SK-N-SH (cell line): ENCODE measurements around the gene CELSR1. TPM values are rescaled to one million over a fixed set of nuclear protein-coding genes. Genes with fewer than 3 reads are reported as not detected.

Experiments
- CTCF ChIA-PET: fragments of 300-600, 350-600 bp; formaldehyde crosslinking; extraction: SDS; loops from one replicate; lab custom pipeline; 2021; lab: Yijun Ruan, JAX
- POLR2A ChIA-PET: fragments of 350-600 bp; sonication (Branson Sonifier 250); formaldehyde crosslinking; extraction: SDS; loops from one replicate; lab custom pipeline; 2020; ENCODE audit warnings: antibody characterized with exemption, inconsistent platforms; lab: Yijun Ruan, JAX
- DNase-seq: peaks from one replicate; pipeline ENCODE4 v3.0.0; 2012
- H2AFZ ChIP-seq: fragments of 200-600 bp; sonication (generic); 2 replicates; pipeline ENCODE4 v1.8.1; 2016; ENCODE audit warnings: antibody characterized with exemption, mild to moderate bottlenecking, low read depth
- H3F3A ChIP-seq: fragments of 200-600 bp; sonication (generic); replicated peaks from 2 replicates; pipeline ENCODE3; 2016; ENCODE audit warnings: antibody characterized with exemption, mild to moderate bottlenecking; ENCODE audit not compliant: insufficient read depth
- H3K27ac ChIP-seq, 2 experiments: fragments of 200-500 bp in 1 of 2; fragments of 200-600 bp in 1 of 2; sonication (Bioruptor generic) in 1 of 2; sonication (generic), shearing (Covaris generic) in 1 of 2; 2 replicates each; pipeline versions ENCODE4 v1.5.1 to v1.6.1; 2014 to 2016; ENCODE audit warnings: low read depth in 2 of 2, inconsistent platforms in 1 of 2, low read length in 1 of 2, mild to moderate bottlenecking in 1 of 2, mixed read lengths in 1 of 2
- H3K27me3 ChIP-seq: fragments of 200-600 bp; sonication (generic), shearing (Covaris generic); 2 replicates; pipeline ENCODE4 v1.6.1; 2016; ENCODE audit warnings: mixed run types; ENCODE audit not compliant: insufficient read depth
- H3K36me3 ChIP-seq, 2 experiments: fragments of 200-500 bp in 1 of 2; fragments of 200-600 bp in 1 of 2; sonication (Bioruptor generic) in 1 of 2; sonication (generic) in 1 of 2; replicated peaks in 1 of 2; 2 replicates each; pipeline versions ENCODE3 to v1.5.1; 2014 to 2016; ENCODE audit warnings: low read length in 1 of 2, mild to moderate bottlenecking in 1 of 2; ENCODE audit not compliant: insufficient read depth in 2 of 2, control insufficient read depth in 1 of 2
- H3K4me1 ChIP-seq, 2 experiments: fragments of 200-500 bp in 1 of 2; fragments of 200-600 bp in 1 of 2; sonication (Bioruptor generic) in 1 of 2; sonication (generic), shearing (Covaris generic) in 1 of 2; 2 replicates each; pipeline versions ENCODE4 v1.5.1 to v1.6.1; 2014 to 2016; ENCODE audit warnings: low read depth in 1 of 2, low read length in 1 of 2, mixed run types in 1 of 2; ENCODE audit not compliant: insufficient read depth in 2 of 2, control insufficient read depth in 1 of 2
- H3K4me2 ChIP-seq: fragments of 200-600 bp; sonication (generic), shearing (Covaris generic); 2 replicates; pipeline ENCODE4 v1.6.1; 2017; ENCODE audit warnings: mixed run types
- H3K4me3 ChIP-seq, 2 experiments: fragments of 200-500 bp in 1 of 2; fragments of 200-600 bp in 1 of 2; sonication (Bioruptor generic) in 1 of 2; sonication (generic), shearing (Covaris generic) in 1 of 2; 2 replicates each; pipeline versions ENCODE4 v1.5.1 to v1.8.1; 2014 to 2016; ENCODE audit warnings: low read depth in 2 of 2, inconsistent platforms in 1 of 2, low read length in 1 of 2, mild to moderate bottlenecking in 1 of 2, mixed read lengths in 1 of 2, moderate library complexity in 1 of 2
- H3K79me2 ChIP-seq: fragments of 200-600 bp; sonication (generic); 2 replicates; pipeline ENCODE4 v1.8.1; 2017; ENCODE audit warnings: mild to moderate bottlenecking; ENCODE audit not compliant: insufficient read depth
- H3K9ac ChIP-seq: fragments of 200-600 bp; sonication (generic); 2 replicates; pipeline ENCODE4 v1.6.1; 2017; ENCODE audit warnings: mixed run types
- H3K9me2 ChIP-seq: fragments of 200-600 bp; sonication (generic); 2 replicates; pipeline ENCODE4 v1.6.1; 2017; ENCODE audit warnings: mixed run types
- H3K9me3 ChIP-seq: fragments of 200-600 bp; sonication (generic); 2 replicates; pipeline ENCODE4 v1.6.1; 2017; ENCODE audit warnings: mixed run types, mild to moderate bottlenecking, moderate library complexity
- H4K20me1 ChIP-seq: fragments of 200-600 bp; sonication (generic); 2 replicates; pipeline ENCODE4 v1.6.1; 2017; ENCODE audit warnings: mild to moderate bottlenecking, mixed run types; ENCODE audit not compliant: insufficient read depth
- CHD2 ChIP-seq: fragments of 150-350 bp; IDR thresholded peaks from 2 replicates; pipeline ENCODE4 v1.6.1; 2018; ENCODE audit warnings: low read length; ENCODE audit not compliant: partially characterized antibody
- ELF1 ChIP-seq: IDR thresholded peaks from 2 replicates; pipeline ENCODE4 v1.4.0; 2012
- EZH2phosphoT487 ChIP-seq: fragments of 200-600 bp; sonication (generic); IDR thresholded peaks from 2 replicates; pipeline ENCODE4 v1.6.1; 2017; ENCODE audit warnings: low read depth, mixed run types, mild to moderate bottlenecking, antibody characterized with exemption, moderate library complexity, borderline replicate concordance
- FOXJ3 ChIP-seq: sonication (generic); formaldehyde crosslinking; IDR thresholded peaks from 2 replicates; pipeline ENCODE4 v1.5.1; 2020; ENCODE audit warnings: mild to moderate bottlenecking, missing genetic modification reagents
- FOXM1 ChIP-seq: IDR thresholded peaks from 2 replicates; pipeline ENCODE4 v1.4.0; 2012; ENCODE audit warnings: low read depth, mild to moderate bottlenecking
- GABPA ChIP-seq: IDR thresholded peaks from 2 replicates; pipeline ENCODE4 v1.4.0; 2012; ENCODE audit warnings: low read depth, mild to moderate bottlenecking
- MEF2A ChIP-seq: IDR thresholded peaks from 2 replicates; pipeline ENCODE4 v1.4.0; 2012; ENCODE audit warnings: low read depth, borderline replicate concordance
- NFIC ChIP-seq: IDR thresholded peaks from 2 replicates; pipeline ENCODE4 v1.4.0; 2012; ENCODE audit warnings: borderline replicate concordance
- NRF1 ChIP-seq: IDR thresholded peaks from 2 replicates; pipeline ENCODE4 v1.6.1; 2012; ENCODE audit warnings: low read depth, mild to moderate bottlenecking, low read length
- RCOR1 ChIP-seq: fragments of 150-350 bp; IDR thresholded peaks from 2 replicates; pipeline ENCODE4 v1.6.1; 2017; ENCODE audit warnings: antibody characterized with exemption, low read length
- TAF1 ChIP-seq: IDR thresholded peaks from 2 replicates; pipeline ENCODE4 v1.6.1; 2012; ENCODE audit warnings: low read depth, mild to moderate bottlenecking, low read length, moderate library complexity, borderline replicate concordance
- YY1 ChIP-seq: IDR thresholded peaks from 2 replicates; pipeline ENCODE4 v1.4.0; 2012; ENCODE audit warnings: low read depth, mild to moderate bottlenecking
- WGBS: methylation state at CpG from one replicate; pipeline ENCODE4 v1.1.6; 2017; ENCODE audit warnings: low lambda C conversion rate; 5-methylcytosine and 5-hydroxymethylcytosine counted together
- polyA plus RNA-seq, 3 experiments: library from polyadenylated mRNA; depleted of rRNA; stranded (reverse); fragments of >200 nt; gene quantifications; 2 replicates each; pipeline ENCODE4 v1.2.3, GENCODE V29; 2012
- TF ChIP-seq, protein P1 (sequence below): IDR thresholded peaks from 2 replicates; pipeline ENCODE4 v1.4.0; 2012; ENCODE audit warnings: low read depth
- TF ChIP-seq, protein P2 (sequence below): IDR thresholded peaks from 2 replicates; pipeline ENCODE4 v1.6.1; 2012; ENCODE audit warnings: mild to moderate bottlenecking, low read depth, low read length, moderate library complexity
- TF ChIP-seq, protein P3 (sequence below): fragments of 200-600 bp; sonication (generic); IDR thresholded peaks from 2 replicates; pipeline ENCODE4 v1.6.1; 2017; ENCODE audit warnings: antibody characterized with exemption, mild to moderate bottlenecking, moderate library complexity

Gene CELSR1
- polyA plus RNA-seq, 1 of the 3 experiments (the other 2 are of a cell fraction) = 5.0 TPM

DNA sequence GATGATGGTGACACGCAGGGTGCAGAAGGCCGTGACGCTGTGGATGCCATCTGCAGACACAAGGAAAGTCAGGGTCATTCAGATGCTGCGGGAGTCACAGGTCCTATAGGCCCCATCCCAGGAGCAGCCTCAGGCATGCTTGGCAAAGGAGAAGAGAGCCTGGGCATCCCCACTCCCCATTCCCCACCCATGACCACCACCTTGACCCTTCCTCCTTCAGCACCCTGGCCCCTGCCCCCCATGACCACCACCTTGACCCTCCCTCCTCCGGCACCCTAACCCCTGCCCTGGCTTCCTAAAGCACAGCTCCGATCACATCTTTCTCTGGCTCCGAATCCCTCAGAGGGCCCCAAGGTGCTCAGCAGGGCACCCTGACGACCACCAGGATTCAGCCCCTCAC, 73.1 kb downstream of the CELSR1 start:
- H3K9me3 ChIP-seq = no peaks in the 10 kb centered on the region
- TF ChIP-seq, protein P1, sequence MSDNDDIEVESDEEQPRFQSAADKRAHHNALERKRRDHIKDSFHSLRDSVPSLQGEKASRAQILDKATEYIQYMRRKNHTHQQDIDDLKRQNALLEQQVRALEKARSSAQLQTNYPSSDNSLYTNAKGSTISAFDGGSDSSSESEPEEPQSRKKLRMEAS = no peak
- TF ChIP-seq EZH2phosphoT487 (no peak), RCOR1 (no peak), NFIC (no peak), YY1 (no peak), ELF1 (no peak), NRF1 (no peak), FOXM1 (no peak), FOXJ3 (no peak), GABPA (no peak), CHD2 (no peak), TAF1 (no peak), MEF2A (no peak)
- TF ChIP-seq, protein P2, sequence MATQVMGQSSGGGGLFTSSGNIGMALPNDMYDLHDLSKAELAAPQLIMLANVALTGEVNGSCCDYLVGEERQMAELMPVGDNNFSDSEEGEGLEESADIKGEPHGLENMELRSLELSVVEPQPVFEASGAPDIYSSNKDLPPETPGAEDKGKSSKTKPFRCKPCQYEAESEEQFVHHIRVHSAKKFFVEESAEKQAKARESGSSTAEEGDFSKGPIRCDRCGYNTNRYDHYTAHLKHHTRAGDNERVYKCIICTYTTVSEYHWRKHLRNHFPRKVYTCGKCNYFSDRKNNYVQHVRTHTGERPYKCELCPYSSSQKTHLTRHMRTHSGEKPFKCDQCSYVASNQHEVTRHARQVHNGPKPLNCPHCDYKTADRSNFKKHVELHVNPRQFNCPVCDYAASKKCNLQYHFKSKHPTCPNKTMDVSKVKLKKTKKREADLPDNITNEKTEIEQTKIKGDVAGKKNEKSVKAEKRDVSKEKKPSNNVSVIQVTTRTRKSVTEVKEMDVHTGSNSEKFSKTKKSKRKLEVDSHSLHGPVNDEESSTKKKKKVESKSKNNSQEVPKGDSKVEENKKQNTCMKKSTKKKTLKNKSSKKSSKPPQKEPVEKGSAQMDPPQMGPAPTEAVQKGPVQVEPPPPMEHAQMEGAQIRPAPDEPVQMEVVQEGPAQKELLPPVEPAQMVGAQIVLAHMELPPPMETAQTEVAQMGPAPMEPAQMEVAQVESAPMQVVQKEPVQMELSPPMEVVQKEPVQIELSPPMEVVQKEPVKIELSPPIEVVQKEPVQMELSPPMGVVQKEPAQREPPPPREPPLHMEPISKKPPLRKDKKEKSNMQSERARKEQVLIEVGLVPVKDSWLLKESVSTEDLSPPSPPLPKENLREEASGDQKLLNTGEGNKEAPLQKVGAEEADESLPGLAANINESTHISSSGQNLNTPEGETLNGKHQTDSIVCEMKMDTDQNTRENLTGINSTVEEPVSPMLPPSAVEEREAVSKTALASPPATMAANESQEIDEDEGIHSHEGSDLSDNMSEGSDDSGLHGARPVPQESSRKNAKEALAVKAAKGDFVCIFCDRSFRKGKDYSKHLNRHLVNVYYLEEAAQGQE = no peak
- TF ChIP-seq, protein P3, sequence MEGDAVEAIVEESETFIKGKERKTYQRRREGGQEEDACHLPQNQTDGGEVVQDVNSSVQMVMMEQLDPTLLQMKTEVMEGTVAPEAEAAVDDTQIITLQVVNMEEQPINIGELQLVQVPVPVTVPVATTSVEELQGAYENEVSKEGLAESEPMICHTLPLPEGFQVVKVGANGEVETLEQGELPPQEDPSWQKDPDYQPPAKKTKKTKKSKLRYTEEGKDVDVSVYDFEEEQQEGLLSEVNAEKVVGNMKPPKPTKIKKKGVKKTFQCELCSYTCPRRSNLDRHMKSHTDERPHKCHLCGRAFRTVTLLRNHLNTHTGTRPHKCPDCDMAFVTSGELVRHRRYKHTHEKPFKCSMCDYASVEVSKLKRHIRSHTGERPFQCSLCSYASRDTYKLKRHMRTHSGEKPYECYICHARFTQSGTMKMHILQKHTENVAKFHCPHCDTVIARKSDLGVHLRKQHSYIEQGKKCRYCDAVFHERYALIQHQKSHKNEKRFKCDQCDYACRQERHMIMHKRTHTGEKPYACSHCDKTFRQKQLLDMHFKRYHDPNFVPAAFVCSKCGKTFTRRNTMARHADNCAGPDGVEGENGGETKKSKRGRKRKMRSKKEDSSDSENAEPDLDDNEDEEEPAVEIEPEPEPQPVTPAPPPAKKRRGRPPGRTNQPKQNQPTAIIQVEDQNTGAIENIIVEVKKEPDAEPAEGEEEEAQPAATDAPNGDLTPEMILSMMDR = no peak
- no peaks in the 10 kb centered on the region for H3K9me2 ChIP-seq
- H3F3A ChIP-seq = peaks cover 7% of the 10 kb centered on the region
- no peak overlapping the region for H3K4me2 ChIP-seq
- H3K27me3 ChIP-seq = no peaks in the 10 kb centered on the region
- no peak for DNase-seq
- CTCF ChIA-PET = no interaction called here
- H2AFZ ChIP-seq = no peak overlapping the region
- H3K79me2 ChIP-seq = no peaks in the 10 kb centered on the region
- H3K4me3 ChIP-seq = no peak overlapping the region
- H3K27ac ChIP-seq = no peak overlapping the region
- WGBS = 92% methylated on average over 7 of the region's 8 CpGs
- no peak overlapping the region for H3K9ac ChIP-seq
- H3K36me3 ChIP-seq = no peaks in the 10 kb centered on the region
- no peaks in the 10 kb centered on the region for H4K20me1 ChIP-seq
- POLR2A ChIA-PET = no interaction called here
- no peaks in the 10 kb centered on the region for H3K4me1 ChIP-seq
